HFFc6 (cell line): Measurements from ENCODE around the gene MAP3K9. TPM values are rescaled to one million over a fixed set of nuclear protein-coding genes. Genes with fewer than 3 reads are reported as not detected.

Experiments
- DNase-seq: peaks from one replicate; pipeline ENCODE4 v3.0.0-alpha.2; 2018
- H3K27ac Mint-ChIP-seq: 2 replicates; pipeline ENCODE4 v1.8.0; 2020; ENCODE audit warnings: mild to moderate bottlenecking, mixed read lengths
- H3K27me3 Mint-ChIP-seq: 2 replicates; pipeline ENCODE4 v1.8.0; 2021; ENCODE audit warnings: mild to moderate bottlenecking, moderate library complexity, mixed read lengths; ENCODE audit not compliant: insufficient read depth
- H3K36me3 Mint-ChIP-seq: 2 replicates; pipeline ENCODE4 v1.8.0; 2021; ENCODE audit warnings: low read depth, mixed read lengths
- H3K4me1 Mint-ChIP-seq: 2 replicates; pipeline ENCODE4 v1.8.0; 2020; ENCODE audit warnings: low read depth, mixed read lengths
- H3K4me3 Mint-ChIP-seq: 2 replicates; pipeline ENCODE4 v1.8.0; 2020; ENCODE audit warnings: mild to moderate bottlenecking, moderate library complexity, mixed read lengths
- H3K9me3 Mint-ChIP-seq: 2 replicates; pipeline ENCODE4 v1.8.0; 2020; ENCODE audit warnings: mild to moderate bottlenecking, mixed read lengths
- CTCF ChIP-seq: fragments of 200-600 bp; sonication (generic); IDR thresholded peaks from 2 replicates; pipeline ENCODE4 v1.5.0; 2021; ENCODE audit warnings: antibody characterized with exemption, mild to moderate bottlenecking
- total RNA-seq, 6 experiments: library from RNA; stranded (reverse); fragmentation: NEBNext Ultra II Directional; extraction: Animal tissue kit (Norgen Biotek cat#: 25700); gene quantifications; 2 replicates in 1 of 6; 3 replicates in 5 of 6; pipeline ENCODE4 v1.2.3, GENCODE V29; 2021

The MAP3K9 gene
- total RNA-seq, 6 experiments from 2014 or later: 0.24 to 0.51 (median 0.31) TPM

DNA sequence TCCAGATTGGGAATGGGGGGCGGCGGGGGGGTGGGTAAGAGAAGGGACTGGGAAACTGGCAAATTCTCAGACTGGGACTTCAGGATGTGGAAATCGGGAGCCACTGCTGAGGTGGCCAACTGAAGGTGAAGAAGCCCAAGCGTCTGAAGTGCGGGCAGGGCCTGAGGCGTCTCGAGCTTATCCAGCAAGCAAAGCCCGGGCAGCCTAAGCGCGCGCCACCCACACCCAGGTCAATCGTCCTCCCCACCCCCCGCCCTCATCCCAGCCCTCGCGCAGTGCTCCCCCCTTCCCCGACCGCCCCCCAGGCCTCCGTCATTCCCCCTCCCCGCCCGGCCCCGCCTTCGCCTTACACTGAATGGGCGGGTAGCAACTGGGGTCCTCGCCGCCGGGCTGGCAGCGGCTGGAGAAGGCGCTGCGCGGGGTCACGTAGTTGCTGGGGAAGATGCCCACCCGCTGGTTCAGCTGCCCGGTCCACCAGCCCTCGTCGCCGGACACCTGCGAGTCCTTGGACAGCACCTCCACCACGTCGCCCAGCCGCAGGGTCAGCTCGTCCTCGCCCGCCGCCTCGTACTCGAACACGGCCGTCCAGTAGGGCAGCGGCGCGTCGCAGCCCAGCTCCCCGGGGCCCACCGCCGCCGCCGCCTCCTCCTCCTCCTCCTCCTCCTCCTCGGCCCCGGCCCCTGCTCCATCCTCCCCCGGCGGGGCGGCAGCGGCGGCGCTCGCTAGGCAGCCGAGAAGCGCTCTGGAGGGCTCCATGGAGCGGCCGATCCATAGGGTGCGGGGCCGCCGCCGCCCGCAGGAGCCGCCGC lies 693 bp downstream of the MAP3K9 start:
- Mint-ChIP-seq H3K4me1 (peaks cover 5% of the 10 kb centered on the region; the same call in 1 of the 2 replicates), H3K36me3 (no peaks in the 10 kb centered on the region), H3K27ac (no peak overlapping the region), H3K9me3 (no peaks in the 10 kb centered on the region), H3K4me3 (peak overlapping the region; percentile 6), H3K27me3 (peaks cover 14% of the 10 kb centered on the region)
- no peak for DNase-seq
- TF ChIP-seq CTCF: no peak

- no peak for TF ChIP-seq CTCF
Measured at GRCh38 chr14:70807898-70808415, 1.4 kb downstream of the MAP3K9 start.

DNA sequence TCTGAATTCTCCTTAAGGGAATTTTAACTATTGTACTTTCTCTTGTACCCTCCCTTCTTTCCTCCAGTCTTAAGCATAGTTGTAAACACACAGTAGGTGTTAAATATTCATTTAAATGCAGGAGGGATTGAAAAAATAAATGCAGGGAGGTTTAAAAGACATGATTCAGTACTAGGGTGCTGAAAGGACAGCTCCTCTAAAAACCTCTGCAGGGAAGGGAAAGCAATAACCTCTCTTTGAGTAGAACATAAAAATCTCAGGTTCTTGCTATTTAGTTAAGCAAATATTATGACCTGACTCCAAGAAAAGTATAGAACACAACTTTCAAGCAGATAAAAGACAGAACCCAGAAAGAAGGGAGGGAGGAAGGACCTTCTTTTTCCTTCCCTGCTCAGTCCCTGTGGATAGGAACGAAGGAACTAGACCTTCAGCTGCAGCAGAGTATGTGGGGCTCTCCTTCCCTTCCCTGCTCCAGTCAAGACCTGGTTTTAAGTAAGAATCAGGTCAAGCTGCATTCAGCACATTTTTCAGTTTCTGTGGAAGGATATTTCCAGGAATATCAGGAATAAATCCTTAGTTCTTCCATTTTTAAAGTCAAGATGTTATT lies 4.7 kb downstream of the MAP3K9 start:
- no peak for DNase-seq
- Mint-ChIP-seq H3K27ac (no peak overlapping the region), H3K36me3 (no peaks in the 10 kb centered on the region), H3K27me3 (peaks cover 14% of the 10 kb centered on the region), H3K4me3 (no peak overlapping the region), H3K4me1 (peaks cover 5% of the 10 kb centered on the region; the same call in 1 of the 2 replicates), H3K9me3 (no peaks in the 10 kb centered on the region)
- no peak for TF ChIP-seq CTCF

More at GRCh38 chr14:70807898-70808415, 1.4 kb downstream of the MAP3K9 start:
- H3K27ac Mint-ChIP-seq: no peak overlapping the region
- DNase-seq: no peak
- no peaks in the 10 kb centered on the region for H3K9me3 Mint-ChIP-seq
- H3K27me3 Mint-ChIP-seq: peaks cover 10% of the 10 kb centered on the region
- H3K36me3 Mint-ChIP-seq: no peaks in the 10 kb centered on the region
- peaks cover 5% of the 10 kb centered on the region; the same call in 1 of the 2 replicates for H3K4me1 Mint-ChIP-seq
- H3K4me3 Mint-ChIP-seq: peak overlapping the region; percentile 6

- no peak for TF ChIP-seq CTCF
- Mint-ChIP-seq H3K4me3 (no peak overlapping the region), H3K36me3 (no peaks in the 10 kb centered on the region), H3K9me3 (no peaks in the 10 kb centered on the region), H3K4me1 (peaks cover 5% of the 10 kb centered on the region; the same call in 1 of the 2 replicates), H3K27ac (no peak overlapping the region), H3K27me3 (peaks cover 16% of the 10 kb centered on the region)
- no peak for DNase-seq
Measured at GRCh38 chr14:70803321-70804310, 5.7 kb downstream of the MAP3K9 start.

DNA sequence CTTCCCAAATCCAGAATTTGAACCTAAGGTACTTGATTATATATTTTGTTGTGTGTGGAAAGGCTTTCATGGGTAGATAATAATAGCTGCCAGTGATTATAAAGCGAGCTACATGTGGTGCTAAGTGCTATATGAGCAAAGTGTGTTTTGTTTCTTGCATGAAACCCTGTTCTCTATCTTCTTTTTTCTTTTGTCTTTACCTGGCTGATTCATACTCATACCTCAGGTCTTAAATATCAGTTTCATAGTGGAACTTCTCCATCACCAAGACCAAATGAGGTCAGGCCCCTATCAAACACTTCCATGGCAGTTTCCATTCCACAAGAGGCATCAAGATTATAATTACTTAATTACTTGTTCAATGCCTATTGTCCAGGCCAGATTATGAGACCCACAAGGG lies 6.9 kb downstream of the MAP3K9 start:
- peaks cover 14% of the 10 kb centered on the region for H3K27me3 Mint-ChIP-seq
- H3K27ac Mint-ChIP-seq: no peak overlapping the region
- no peaks in the 10 kb centered on the region for H3K9me3 Mint-ChIP-seq
- no peak for DNase-seq
- no peaks in the 10 kb centered on the region for H3K4me1 Mint-ChIP-seq
- H3K36me3 Mint-ChIP-seq: no peaks in the 10 kb centered on the region
- H3K4me3 Mint-ChIP-seq: no peak overlapping the region
- no peak for TF ChIP-seq CTCF
